Ascending aorta (tissue), 2 donors: ENCODE data around the gene LAP3. TPM values are rescaled to one million over a fixed set of nuclear protein-coding genes. Genes with fewer than 3 reads are reported as not detected.

ENCODE experiments used
- DNase-seq, 2 donors: peaks; one replicate each; pipeline ENCODE4 v3.0.0-alpha.2; 2019; ENCODE audit warnings: low spot score in 2 of 2
- H3K27ac ChIP-seq, 2 donors: fragments of 200-600 bp; sonication (generic); one replicate each; pipeline ENCODE4 v1.5.1; 2016 to 2017; ENCODE audit warnings: mild to moderate bottlenecking in 1 of 2
- H3K27me3 ChIP-seq: fragments of 200-600 bp; sonication (generic); one replicate; pipeline ENCODE4 v1.5.1; 2017
- H3K36me3 ChIP-seq, 2 donors: fragments of 200-600 bp; sonication (generic); one replicate each; pipeline ENCODE4 v1.5.1; 2016
- H3K4me1 ChIP-seq, 2 donors: fragments of 200-600 bp; sonication (generic); one replicate each; pipeline ENCODE4 v1.5.1; 2016 to 2017; ENCODE audit warnings: mild to moderate bottlenecking in 1 of 2
- H3K4me3 ChIP-seq, 2 donors: fragments of 200-600 bp; sonication (generic); one replicate each; pipeline ENCODE4 v1.5.1; 2016 to 2017; ENCODE audit warnings: mild to moderate bottlenecking in 1 of 2
- H3K9me3 ChIP-seq, 2 donors: fragments of 200-600 bp; sonication (generic); one replicate each; pipeline ENCODE4 v1.5.1; 2016
- intact Hi-C: fragments of 100-400 bp; cut with DNase I; formaldehyde crosslinking; loops from one replicate; pipeline ENCODE4 v1.15.1; 2023
- total RNA-seq: library from RNA; depleted of rRNA; stranded (reverse); fragments of >200 nt; gene quantifications from one replicate; pipeline ENCODE4 v1.1.0, GENCODE V29; 2016
- TF ChIP-seq, protein P1 (sequence below), 3 experiments: fragments of 200-600 bp in 2 of 3; fragments of 450-650 bp in 1 of 3; sonication (generic) in 2 of 3; IDR thresholded peaks; one replicate each; pipeline ENCODE4 v1.5.1; 2016 to 2019; ENCODE audit warnings: antibody characterized with exemption in 3 of 3, mild to moderate bottlenecking in 1 of 3, moderate library complexity in 1 of 3

LAP3 gene
- total RNA-seq = 60.3 TPM

DNA sequence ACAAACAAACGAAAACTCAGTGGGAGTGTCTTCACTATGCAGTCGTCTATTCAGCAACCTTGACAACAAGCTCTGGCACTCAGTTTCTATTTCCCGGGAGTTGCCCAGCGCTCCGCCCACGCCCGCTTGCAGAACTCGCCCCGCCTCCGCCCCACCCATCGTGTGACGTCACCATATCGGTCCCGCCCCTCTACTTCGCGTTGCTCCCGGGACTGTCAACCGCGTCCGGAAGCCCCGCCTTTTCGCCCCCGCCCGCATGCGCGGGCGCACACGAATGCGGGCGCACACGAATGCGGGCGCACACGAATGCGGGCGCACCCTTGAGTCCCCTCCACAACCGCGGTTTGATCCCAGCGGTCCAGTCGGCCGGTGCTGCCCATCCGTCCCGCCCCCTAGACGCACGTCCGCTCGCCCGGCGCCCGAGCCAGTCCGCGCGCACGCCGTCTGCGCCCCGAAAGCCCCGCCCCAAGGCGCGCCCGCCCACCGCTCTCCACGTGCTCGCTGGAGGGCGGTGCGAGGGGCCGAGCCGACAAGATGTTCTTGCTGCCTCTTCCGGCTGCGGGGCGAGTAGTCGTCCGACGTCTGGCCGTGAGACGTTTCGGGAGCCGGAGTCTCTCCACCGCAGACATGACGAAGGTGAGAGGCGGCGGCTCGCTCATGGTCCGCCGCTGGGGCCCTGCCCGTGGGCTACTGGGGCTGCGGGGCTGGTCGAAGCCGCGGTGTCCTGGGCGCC lies at the start of gene LAP3:
Gene LAP3 (plus strand): TSS at position 267 of the 733 bp plus-strand sequence. CDS start 268 bp downstream, at position 535.
- Histone ChIP-seq H3K4me3 (peak within 1 kb of the TSS; percentile 86 to 96), H3K9me3 (no peaks in the 10 kb centered on the region), H3K27me3 (no peaks in the 10 kb centered on the region), H3K4me1 (peaks cover 7 to 17% of the 10 kb centered on the region in 2 donors), H3K36me3 (peaks cover 5 to 12% of the 10 kb centered on the region in 2 donors), H3K27ac (peak within 1 kb of the TSS; percentile 96 to 97)
- DNase-seq = peak; percentile 87 to 99
- intact Hi-C loops = loop anchor here (1.0 to 2.0 kb wide), 5 partner anchors 28 to 445 kb away; partner anchors contain the start of genes DCAF16, MED28, NCAPG and QDPR
- TF ChIP-seq, protein P1, sequence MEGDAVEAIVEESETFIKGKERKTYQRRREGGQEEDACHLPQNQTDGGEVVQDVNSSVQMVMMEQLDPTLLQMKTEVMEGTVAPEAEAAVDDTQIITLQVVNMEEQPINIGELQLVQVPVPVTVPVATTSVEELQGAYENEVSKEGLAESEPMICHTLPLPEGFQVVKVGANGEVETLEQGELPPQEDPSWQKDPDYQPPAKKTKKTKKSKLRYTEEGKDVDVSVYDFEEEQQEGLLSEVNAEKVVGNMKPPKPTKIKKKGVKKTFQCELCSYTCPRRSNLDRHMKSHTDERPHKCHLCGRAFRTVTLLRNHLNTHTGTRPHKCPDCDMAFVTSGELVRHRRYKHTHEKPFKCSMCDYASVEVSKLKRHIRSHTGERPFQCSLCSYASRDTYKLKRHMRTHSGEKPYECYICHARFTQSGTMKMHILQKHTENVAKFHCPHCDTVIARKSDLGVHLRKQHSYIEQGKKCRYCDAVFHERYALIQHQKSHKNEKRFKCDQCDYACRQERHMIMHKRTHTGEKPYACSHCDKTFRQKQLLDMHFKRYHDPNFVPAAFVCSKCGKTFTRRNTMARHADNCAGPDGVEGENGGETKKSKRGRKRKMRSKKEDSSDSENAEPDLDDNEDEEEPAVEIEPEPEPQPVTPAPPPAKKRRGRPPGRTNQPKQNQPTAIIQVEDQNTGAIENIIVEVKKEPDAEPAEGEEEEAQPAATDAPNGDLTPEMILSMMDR (IDR thresholded peaks at IDR 0.05) = no peak

GRCh38 chr4:17528551-17529165 lies 48.3 kb upstream of the LAP3 start:
- no peak for DNase-seq
- intact Hi-C loops = no loop called here
- TF ChIP-seq, protein P1 (IDR thresholded peaks at IDR 0.05) = no peak
- Histone ChIP-seq H3K4me3 (no peak overlapping the region), H3K9me3 (no peaks in the 10 kb centered on the region), H3K4me1 (no peaks in the 10 kb centered on the region), H3K27ac (no peak overlapping the region), H3K27me3 (no peaks in the 10 kb centered on the region), H3K36me3 (no peaks in the 10 kb centered on the region)

DNA sequence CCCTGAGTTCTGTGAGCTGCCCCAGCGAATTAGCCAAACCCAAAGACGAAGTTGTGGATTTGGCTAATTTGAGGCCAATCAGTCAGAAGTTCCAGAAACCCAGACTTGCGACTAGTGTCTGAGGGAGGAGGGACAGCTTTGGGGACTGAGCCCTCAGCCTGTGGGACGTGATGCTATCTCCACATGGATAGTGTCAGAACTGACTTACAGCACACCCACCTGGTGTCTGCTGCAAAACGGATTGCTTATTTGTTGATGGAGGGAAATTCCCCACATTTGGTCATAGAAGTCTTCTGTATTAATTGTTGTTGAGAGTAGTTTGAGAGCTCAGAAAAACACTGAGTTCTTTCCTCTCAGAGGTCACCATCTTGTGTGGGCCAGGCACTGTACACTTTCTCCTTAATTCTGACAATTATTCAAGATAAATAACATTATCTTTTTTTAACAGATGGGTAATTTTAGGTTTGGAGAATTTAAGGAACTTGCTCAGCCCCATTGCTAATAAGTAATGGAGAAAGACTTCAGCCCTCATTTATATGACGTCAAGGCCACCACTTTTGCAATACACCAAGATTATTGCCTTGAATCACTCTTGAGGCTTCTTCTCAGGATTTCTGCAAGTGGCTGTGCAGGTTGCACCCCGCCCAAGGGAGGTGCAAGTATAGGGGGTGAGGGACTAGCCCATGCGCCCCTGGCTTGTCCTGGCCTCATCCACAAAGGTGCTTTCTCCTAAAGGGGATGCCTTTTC lies 45.3 kb upstream of the LAP3 start:
- Histone ChIP-seq H3K4me1 (no peaks in the 10 kb centered on the region), H3K36me3 (no peaks in the 10 kb centered on the region), H3K27ac (no peak overlapping the region), H3K9me3 (no peaks in the 10 kb centered on the region), H3K4me3 (no peak overlapping the region), H3K27me3 (no peaks in the 10 kb centered on the region)
- intact Hi-C loops = no loop called here
- no peak for DNase-seq
- TF ChIP-seq, protein P1 (IDR thresholded peaks at IDR 0.05) = no peak

DNA sequence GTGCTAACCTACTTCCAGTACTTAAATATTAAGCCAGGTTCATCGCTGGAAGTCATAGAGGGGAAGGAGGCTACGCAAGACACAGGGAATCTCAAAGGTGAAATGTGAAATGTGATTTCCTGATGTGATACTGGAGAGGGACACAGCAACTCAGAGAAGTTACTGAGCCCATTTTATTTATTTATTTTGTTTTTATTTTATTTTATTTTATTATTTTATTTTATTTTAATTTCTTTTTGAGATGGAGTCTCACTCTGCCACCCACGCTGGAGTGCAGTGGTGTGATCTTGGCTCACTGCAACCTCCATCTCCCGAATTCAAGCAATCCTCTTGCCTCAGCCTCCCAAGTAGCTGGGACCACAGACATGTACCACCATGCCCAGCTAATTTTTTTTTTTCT lies 42.3 kb upstream of the LAP3 start:
- Histone ChIP-seq H3K36me3 (no peaks in the 10 kb centered on the region), H3K27ac (no peak overlapping the region), H3K9me3 (no peaks in the 10 kb centered on the region), H3K27me3 (no peaks in the 10 kb centered on the region), H3K4me3 (no peak overlapping the region), H3K4me1 (no peaks in the 10 kb centered on the region)
- TF ChIP-seq, protein P1 (IDR thresholded peaks at IDR 0.05) = no peak
- intact Hi-C loops = no loop called here
- DNase-seq = no peak

DNA sequence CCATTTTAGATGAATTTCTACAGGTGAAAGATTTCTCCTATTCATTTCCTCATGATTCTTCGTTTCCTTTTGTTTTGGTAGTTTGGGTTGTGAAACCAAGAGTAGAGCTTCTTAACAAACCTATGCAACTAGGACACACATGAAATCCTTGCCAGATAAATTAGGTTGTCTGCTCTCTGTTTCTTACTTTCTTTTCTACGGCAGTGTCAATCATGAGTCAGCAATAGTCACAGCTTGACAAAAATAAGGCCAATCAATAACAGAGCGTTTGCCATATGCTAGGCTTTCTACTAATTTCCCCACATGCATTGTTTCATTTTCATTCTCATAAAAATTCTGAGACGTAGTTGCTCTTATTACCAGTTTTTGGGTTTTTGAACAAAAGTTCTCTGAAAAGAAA lies 41.8 kb upstream of the LAP3 start:
- Histone ChIP-seq H3K9me3 (no peaks in the 10 kb centered on the region), H3K4me3 (no peak overlapping the region), H3K4me1 (no peaks in the 10 kb centered on the region), H3K27ac (no peak overlapping the region), H3K27me3 (no peaks in the 10 kb centered on the region), H3K36me3 (no peaks in the 10 kb centered on the region)
- TF ChIP-seq, protein P1 (IDR thresholded peaks at IDR 0.05) = no peak
- intact Hi-C loops = no loop called here
- no peak for DNase-seq
